ENCODE results near the gene ARMC3. TPM values are rescaled to one million over a fixed set of nuclear protein-coding genes. Genes with fewer than 3 reads are reported as not detected.
"Not testable (repeated sequence)": the region's sequence is repeated elsewhere in the genome, so short reads cannot be mapped to it uniquely, and the experiment has no call there.

ARMC3 gene
- total and polyA plus RNA-seq, 11 donors = not detected

- Histone ChIP-seq H3K4me3 (no peak overlapping the region), H3K27me3 (no peaks in the 10 kb centered on the region), H3K4me1 (peaks cover 0 to 20% (median 10%) of the 10 kb centered on the region in 12 donors), H3K27ac (no peak overlapping the region), H3K9me3 (peaks cover 0 to 14% (median 6%) of the 10 kb centered on the region in 12 donors), H3K36me3 (no peaks in the 10 kb centered on the region)
- no peak for DNase-seq
- intact Hi-C loops (cut with DNase I) = loop anchor here in 3 of 10 donors (10.0 kb wide), 3 partner anchors 739 to 1069 kb away; partner anchors contain the start of gene BMI1 (in 1 of the 3)
- WGBS, 4 donors = 67 to 75% (median 70%) methylated on average over 20 of the region's 20 CpGs
- no peak for ATAC-seq
- TF ChIP-seq CTCF (IDR thresholded peaks at IDR 0.05) (no peak), POLR2A (IDR thresholded peaks at IDR 0.05) (no peak)
Observed at GRCh38 chr10:23063045-23063972, 135.5 kb downstream of the ARMC3 start.

- Histone ChIP-seq H3K27ac (peak overlapping the region in 1 of 12 donors; percentile 9), H3K4me3 (no peak overlapping the region), H3K9me3 (peaks cover 0 to 9% (median 5%) of the 10 kb centered on the region in 12 donors), H3K4me1 (peaks cover 0 to 20% (median 10%) of the 10 kb centered on the region in 12 donors), H3K27me3 (no peaks in the 10 kb centered on the region), H3K36me3 (no peaks in the 10 kb centered on the region)
- intact Hi-C loops (cut with DNase I) = loop anchor here in 4 of 10 donors (2.0 to 10.0 kb wide), 4 partner anchors 75 to 1069 kb away; partner anchors contain the start of gene BMI1 (in 1 of the 4)
- WGBS, 4 donors = 87 to 90% (median 88%) methylated on average over 20 of the region's 20 CpGs
- DNase-seq = no peak
- ATAC-seq = no peak
- no peak for TF ChIP-seq POLR2A (IDR thresholded peaks at IDR 0.05)
- no peak for TF ChIP-seq CTCF (IDR thresholded peaks at IDR 0.05)
Observed at GRCh38 chr10:23063973-23064812, 136.3 kb downstream of the ARMC3 start.

- not testable (repeated sequence) for H3K36me3 ChIP-seq, ATAC-seq, H3K9me3 ChIP-seq, H3K4me3 ChIP-seq, DNase-seq, H3K27me3 ChIP-seq
- WGBS, 4 donors = 92 to 99% (median 96%) methylated on average over 2 of the region's 2 CpGs
- intact Hi-C loops (cut with DNase I) = loop anchor here in 6 of 10 donors (2.0 to 10.0 kb wide), 10 partner anchors 72 to 1070 kb away; partner anchors contain the start of genes BMI1 (in 1 of the 6) and DNAJC1 (in 1 of the 6)
- Histone ChIP-seq H3K4me1 (peaks cover 0 to 20% (median 10%) of the 10 kb centered on the region in 12 donors), H3K27ac (peak overlapping the region in 2 of 12 donors; percentile 52 to 81)
Observed at GRCh38 chr10:23064813-23065114, 136.9 kb downstream of the ARMC3 start.

GRCh38 chr10:23065181-23065948, 137.5 kb downstream of the ARMC3 start:
- Histone ChIP-seq H3K36me3 (no peaks in the 10 kb centered on the region), H3K9me3 (no peaks in the 10 kb centered on the region), H3K4me1 (peaks cover 0 to 20% (median 10%) of the 10 kb centered on the region in 12 donors), H3K27me3 (no peaks in the 10 kb centered on the region), H3K4me3 (no peak overlapping the region), H3K27ac (peak overlapping the region in 8 of 12 donors; percentile 27 to 81 (median 42))
- ATAC-seq (peak; percentile 94 to 98 (median 96)), DNase-seq (peak; percentile 71 to 87 (median 79))
- WGBS, 4 donors = 25 to 29% (median 28%) methylated on average over 10 to 11 of the region's 11 CpGs
- intact Hi-C loops (cut with DNase I) = loop anchor here in 6 of 10 donors (2.0 to 10.0 kb wide), 10 partner anchors 73 to 1071 kb away; partner anchors contain the start of genes BMI1 (in 1 of the 6) and DNAJC1 (in 1 of the 6)
- TF ChIP-seq CTCF (IDR thresholded peaks at IDR 0.05) (no peak), POLR2A (IDR thresholded peaks at IDR 0.05) (no peak)

Measured in heart left ventricle (tissue), 16 donors.